ENCODE data around the gene IDI2. TPM values are rescaled to one million over a fixed set of nuclear protein-coding genes. Genes with fewer than 3 reads are reported as not detected.

The IDI2 gene
- total RNA-seq, 1 experiment from 2014 or later, result not detected

- no peak for DNase-seq (ENCODE audit: low read depth)
Observed at GRCh38 chr10:1007583-1007982, 18.1 kb downstream of the IDI2 start.

GRCh38 chr10:1006573-1006972 is 19.1 kb downstream of the IDI2 start:
- no peak for DNase-seq (ENCODE audit: low read depth)

GRCh38 chr10:1003884-1004670 is 21.6 kb downstream of the IDI2 start:
- DNase-seq (ENCODE audit: low read depth), result no peak

- no peak for DNase-seq (ENCODE audit: low read depth)
Observed at GRCh38 chr10:1002425-1003006, 23.1 kb downstream of the IDI2 start.

- DNase-seq (ENCODE audit: low read depth), result no peak
Observed at GRCh38 chr10:997266-998022, 28.2 kb downstream of the IDI2 start.

GRCh38 chr10:996031-996430 is 29.6 kb downstream of the IDI2 start:
- DNase-seq (ENCODE audit: low read depth), result no peak

GRCh38 chr10:995559-995926 is 30.1 kb downstream of the IDI2 start:
- DNase-seq (ENCODE audit: low read depth), result no peak

- DNase-seq (ENCODE audit: low read depth), result no peak
Observed at GRCh38 chr10:994836-995558, 30.7 kb downstream of the IDI2 start.

- DNase-seq (ENCODE audit: low read depth), result no peak
Observed at GRCh38 chr10:992871-993270, 32.8 kb downstream of the IDI2 start.

- DNase-seq (ENCODE audit: low read depth), result no peak
Observed at GRCh38 chr10:992467-992866, 33.2 kb downstream of the IDI2 start.

- DNase-seq (ENCODE audit: low read depth), result no peak
Observed at GRCh38 chr10:990808-991207, 34.9 kb downstream of the IDI2 start.

GRCh38 chr10:988667-989545 is 36.8 kb downstream of the IDI2 start:
- no peak for DNase-seq (ENCODE audit: low read depth)

GRCh38 chr10:987870-988666 is 37.6 kb downstream of the IDI2 start, which contains the start of gene GTPBP4:
Gene GTPBP4, plus strand, starts transcription at chr10:988434. Its CDS starts 46 bp downstream, at chr10:988480.
- peak; percentile 97 for DNase-seq (ENCODE audit: low read depth)

GRCh38 chr10:987620-987869 is 38.1 kb downstream of the IDI2 start:
- DNase-seq (ENCODE audit: low read depth), result peak; percentile 21

GRCh38 chr10:986881-987619 is 38.6 kb downstream of the IDI2 start:
- DNase-seq (ENCODE audit: low read depth), result peak; percentile 41

GRCh38 chr10:986137-986825 is 39.4 kb downstream of the IDI2 start:
- peak; percentile 73 for DNase-seq (ENCODE audit: low read depth)

GRCh38 chr10:985361-985760 is 40.3 kb downstream of the IDI2 start:
- no peak for DNase-seq (ENCODE audit: low read depth)

GRCh38 chr10:983971-984655 is 41.5 kb downstream of the IDI2 start:
- no peak for DNase-seq (ENCODE audit: low read depth)

- DNase-seq (ENCODE audit: low read depth), result no peak
Observed at GRCh38 chr10:983401-983800, 42.3 kb downstream of the IDI2 start.

Measured in Daoy (cell line).